AG04449 (cell line): ENCODE measurements around the gene NOD1.
"Not testable (repeated sequence)": the region's sequence is repeated elsewhere in the genome, so short reads cannot be mapped to it uniquely, and the experiment has no call there.

Experiments
- CTCF ChIA-PET: fragments of 350-600 bp; formaldehyde crosslinking; extraction: SDS; loops from one replicate; lab custom pipeline; 2021; ENCODE audit warnings: antibody characterized with exemption; lab: Yijun Ruan, JAX
- POLR2A ChIA-PET: fragments of 400-600, 350-600 bp; formaldehyde crosslinking; extraction: SDS; loops from one replicate; lab custom pipeline; 2020; ENCODE audit warnings: antibody characterized with exemption, inconsistent platforms; lab: Yijun Ruan, JAX
- DNase-seq: peaks from one replicate; pipeline ENCODE4 v3.0.0-alpha.2; 2010; ENCODE audit warnings: low read depth, low spot score
- H3K4me3 ChIP-seq: 2 replicates; pipeline ENCODE4 v1.5.1; 2011; ENCODE audit warnings: low read depth, mild to moderate bottlenecking, control low read depth, low read length
- TF ChIP-seq, protein P1 (sequence below): IDR thresholded peaks from one replicate; pipeline ENCODE4 v1.5.1; 2011; ENCODE audit warnings: mild to moderate bottlenecking, moderate library complexity, low read length, control low read depth, inconsistent platforms; ENCODE audit not compliant: insufficient read depth; ENCODE audit errors: missing control alignments

NOD1 gene

GRCh38 chr7:30427296-30428070 lies 51.1 kb downstream of the NOD1 start:
- TF ChIP-seq, protein P1, sequence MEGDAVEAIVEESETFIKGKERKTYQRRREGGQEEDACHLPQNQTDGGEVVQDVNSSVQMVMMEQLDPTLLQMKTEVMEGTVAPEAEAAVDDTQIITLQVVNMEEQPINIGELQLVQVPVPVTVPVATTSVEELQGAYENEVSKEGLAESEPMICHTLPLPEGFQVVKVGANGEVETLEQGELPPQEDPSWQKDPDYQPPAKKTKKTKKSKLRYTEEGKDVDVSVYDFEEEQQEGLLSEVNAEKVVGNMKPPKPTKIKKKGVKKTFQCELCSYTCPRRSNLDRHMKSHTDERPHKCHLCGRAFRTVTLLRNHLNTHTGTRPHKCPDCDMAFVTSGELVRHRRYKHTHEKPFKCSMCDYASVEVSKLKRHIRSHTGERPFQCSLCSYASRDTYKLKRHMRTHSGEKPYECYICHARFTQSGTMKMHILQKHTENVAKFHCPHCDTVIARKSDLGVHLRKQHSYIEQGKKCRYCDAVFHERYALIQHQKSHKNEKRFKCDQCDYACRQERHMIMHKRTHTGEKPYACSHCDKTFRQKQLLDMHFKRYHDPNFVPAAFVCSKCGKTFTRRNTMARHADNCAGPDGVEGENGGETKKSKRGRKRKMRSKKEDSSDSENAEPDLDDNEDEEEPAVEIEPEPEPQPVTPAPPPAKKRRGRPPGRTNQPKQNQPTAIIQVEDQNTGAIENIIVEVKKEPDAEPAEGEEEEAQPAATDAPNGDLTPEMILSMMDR, result no peak
- no peak for DNase-seq
- ChIA-PET POLR2A (no interaction called here), CTCF (interaction anchor here (1.2 kb wide), 1 partner anchor 14 kb away, joined by 3 read pairs; no protein-coding TSS in a partner anchor)
- no peak overlapping the region for H3K4me3 ChIP-seq

- CTCF ChIA-PET, result interaction anchor here (1.2 kb wide), 1 partner anchor 12 kb away, joined by 4 read pairs; no protein-coding TSS in a partner anchor
- TF ChIP-seq, protein P1, result no peak
Measured at GRCh38 chr7:30424506-30424905, 54.1 kb downstream of the NOD1 start.

DNA sequence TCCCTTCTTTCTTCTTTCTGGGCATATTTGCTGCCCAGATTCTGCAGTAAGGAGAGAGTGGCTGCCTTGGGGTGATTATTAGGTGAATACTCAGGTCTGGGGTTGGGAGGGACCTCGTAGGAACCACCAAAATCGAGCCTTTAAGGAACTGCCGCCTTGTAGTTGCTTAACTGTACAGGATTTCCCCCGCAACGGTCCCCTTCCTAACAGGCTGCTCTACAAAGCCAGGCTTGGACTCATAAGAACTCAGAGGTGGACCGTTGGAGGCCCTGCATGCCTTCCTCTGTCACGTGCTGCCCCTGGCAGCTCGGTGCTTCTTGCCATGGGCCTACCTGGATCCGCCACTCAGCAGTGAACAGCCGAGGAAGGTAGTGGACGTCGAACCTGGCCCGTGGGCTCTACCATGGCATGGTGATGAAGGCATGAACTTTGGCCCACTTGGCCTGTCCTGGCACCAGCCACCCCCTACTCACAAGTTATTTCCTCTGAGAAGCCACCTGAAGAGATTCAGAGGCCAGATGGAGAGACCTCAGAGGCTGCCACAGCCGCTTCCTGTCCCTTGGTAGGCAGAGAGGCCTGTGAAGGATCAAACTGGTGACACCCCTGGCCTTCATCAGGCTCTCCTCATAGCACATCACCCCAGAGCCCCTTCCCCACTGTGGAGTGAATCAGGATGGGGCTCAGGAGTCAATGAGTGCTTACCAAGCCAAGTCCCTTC lies 54.6 kb downstream of the NOD1 start:
- ChIA-PET CTCF (interaction anchor here (1.7 to 2.3 kb wide), 2 partner anchors 11 to 150 kb away, joined by 9 to 11 read pairs; no protein-coding TSS in a partner anchor), POLR2A (no interaction called here)

More at GRCh38 chr7:30424506-30424905, 54.1 kb downstream of the NOD1 start:
- no peak overlapping the region for H3K4me3 ChIP-seq
- no peak for DNase-seq
- POLR2A ChIA-PET, result no interaction called here

DNA sequence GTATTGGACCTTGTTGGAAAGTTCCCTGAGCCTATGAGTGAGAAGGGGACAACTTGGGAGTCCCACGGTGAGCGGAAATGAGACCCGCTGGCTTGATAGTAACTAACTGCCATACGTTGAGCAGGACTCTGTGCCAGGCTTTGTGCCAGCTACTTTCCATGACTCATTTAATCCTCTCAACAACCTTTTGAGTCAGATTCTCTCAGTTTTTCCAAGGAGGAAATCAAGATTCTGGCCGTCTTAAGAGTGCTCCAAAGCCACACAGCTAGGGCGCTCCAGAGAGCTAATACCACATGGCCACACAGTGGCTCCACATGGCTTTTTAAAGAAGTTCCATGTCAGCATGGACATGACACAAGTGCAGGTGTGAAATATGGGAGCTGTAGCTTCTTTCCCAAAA lies 55.7 kb downstream of the NOD1 start:
- TF ChIP-seq, protein P1, result no peak
- POLR2A ChIA-PET, result no interaction called here
- CTCF ChIA-PET, result interaction anchor here (1.3 to 2.3 kb wide), 4 partner anchors 10 to 149 kb away, joined by 3 to 11 read pairs (median 6); no protein-coding TSS in a partner anchor
- DNase-seq, result no peak
- H3K4me3 ChIP-seq, result no peak overlapping the region

More for the DNA sequence above, 54.6 kb downstream of the NOD1 start:
- no peak for DNase-seq
- TF ChIP-seq, protein P1, result no peak
- no peak overlapping the region for H3K4me3 ChIP-seq

- TF ChIP-seq, protein P1, result no peak
- DNase-seq, result no peak
- H3K4me3 ChIP-seq, result no peak overlapping the region
- ChIA-PET CTCF (interaction anchor here (1.0 to 2.3 kb wide), 2 partner anchors 10 to 148 kb away, joined by 4 to 11 read pairs; no protein-coding TSS in a partner anchor), POLR2A (no interaction called here)
Measured at GRCh38 chr7:30421647-30422196, 56.9 kb downstream of the NOD1 start.

DNA sequence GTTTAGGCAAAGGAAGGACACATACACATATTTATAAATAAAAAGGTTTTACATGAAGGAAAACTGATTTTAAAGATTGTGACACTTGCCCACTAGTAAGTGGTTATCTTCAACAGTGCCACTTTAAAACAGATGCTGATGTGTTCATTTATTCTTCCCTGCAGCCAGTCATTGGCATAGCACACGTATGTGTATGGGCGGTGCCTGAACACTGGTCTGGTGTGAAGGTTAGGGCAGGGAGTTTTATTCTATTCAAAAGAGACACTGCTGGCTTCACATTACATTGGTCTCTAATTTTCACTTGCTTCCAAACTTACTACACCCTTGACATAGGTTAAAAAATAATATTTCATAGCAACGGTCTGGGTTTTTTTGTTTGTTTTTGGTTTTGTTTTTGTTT lies 57.9 kb downstream of the NOD1 start:
- no peak overlapping the region for H3K4me3 ChIP-seq
- no peak for DNase-seq
- ChIA-PET POLR2A (no interaction called here), CTCF (no interaction called here)
- TF ChIP-seq, protein P1, result no peak

- POLR2A ChIA-PET, CTCF ChIA-PET, H3K4me3 ChIP-seq, DNase-seq: not testable (repeated sequence)
Measured at GRCh38 chr7:30420080-30420479, 58.5 kb downstream of the NOD1 start.
